CD14-positive monocyte (primary cell): ENCODE data around the gene FNIP2. TPM values are rescaled to one million over a fixed set of nuclear protein-coding genes. Genes with fewer than 3 reads are reported as not detected.
A peak's percentile ranks its signal among the peaks of the same experiment; 100 is the strongest.

Source experiments
- DNase-seq, 3 donors: peaks; one replicate each; pipeline ENCODE4 v3.0.0-alpha.2; 2011 to 2022
- H2AFZ ChIP-seq: 2 replicates; pipeline ENCODE4 v1.6.0; 2012; ENCODE audit warnings: mild to moderate bottlenecking, low read depth, low read length, inconsistent platforms; ENCODE audit not compliant: insufficient read depth, poor library complexity, severe bottlenecking
- H3K27ac ChIP-seq, 2 donors: 1 replicate in 1 of 2; 2 replicates in 1 of 2; pipeline ENCODE4 v1.5.1; 2012 to 2013; ENCODE audit warnings: low read length in 2 of 2, control low read depth in 1 of 2, inconsistent platforms in 1 of 2, low read depth in 1 of 2, mild to moderate bottlenecking in 1 of 2
- H3K27me3 ChIP-seq, 2 donors: one replicate each; pipeline versions ENCODE4 v1.6.0 to v1.6.1; 2011 to 2013; ENCODE audit warnings: low read length in 2 of 2; ENCODE audit not compliant: control insufficient read depth in 2 of 2, insufficient read depth in 2 of 2
- H3K36me3 ChIP-seq, 2 donors: replicated peaks in 1 of 2; 1 replicate in 1 of 2; 2 replicates in 1 of 2; pipeline versions ENCODE4 v1.5.1 to v1.6.1; 2012 to 2013; ENCODE audit warnings: low read length in 2 of 2, control low read depth in 1 of 2, inconsistent platforms in 1 of 2, mild to moderate bottlenecking in 1 of 2; ENCODE audit not compliant: insufficient read depth in 2 of 2, control insufficient read depth in 1 of 2
- H3K4me1 ChIP-seq, 2 donors: 1 replicate in 1 of 2; 2 replicates in 1 of 2; pipeline versions ENCODE4 v1.5.1 to v1.6.1; 2012 to 2013; ENCODE audit warnings: low read length in 2 of 2, control low read depth in 1 of 2, inconsistent platforms in 1 of 2, mild to moderate bottlenecking in 1 of 2, moderate library complexity in 1 of 2; ENCODE audit not compliant: insufficient read depth in 2 of 2, control insufficient read depth in 1 of 2
- H3K4me2 ChIP-seq: replicated peaks from 2 replicates; pipeline ENCODE3; 2012; ENCODE audit warnings: low read length, moderate library complexity, mild to moderate bottlenecking; ENCODE audit not compliant: poor library complexity, severe bottlenecking; ENCODE audit errors: extremely low read depth
- H3K4me3 ChIP-seq, 3 experiments: fragments of 200-600 bp in 1 of 3; sonication (generic) in 1 of 3; replicated peaks in 1 of 3; 1 replicate in 2 of 3; 2 replicates in 1 of 3; pipeline ENCODE4 v1.5.1; 2011 to 2013; ENCODE audit warnings: low read length in 3 of 3, mild to moderate bottlenecking in 3 of 3, control low read depth in 2 of 3, low read depth in 2 of 3, inconsistent platforms in 1 of 3, moderate library complexity in 1 of 3
- H3K79me2 ChIP-seq: 2 replicates; pipeline ENCODE4 v1.6.0; 2012; ENCODE audit warnings: mild to moderate bottlenecking, control low read depth, inconsistent platforms, low read length, moderate library complexity; ENCODE audit not compliant: insufficient read depth
- H3K9ac ChIP-seq: 2 replicates; pipeline ENCODE4 v1.6.0; 2017; ENCODE audit warnings: low read length, mild to moderate bottlenecking; ENCODE audit not compliant: insufficient read depth, poor library complexity, severe bottlenecking
- H3K9me3 ChIP-seq, 2 donors: replicated peaks in 1 of 2; 1 replicate in 1 of 2; 2 replicates in 1 of 2; pipeline versions ENCODE4 v1.5.1 to v1.6.1; 2012 to 2013; ENCODE audit warnings: low read length in 2 of 2, control low read depth in 1 of 2; ENCODE audit not compliant: control insufficient read depth in 1 of 2, insufficient read depth in 1 of 2
- H4K20me1 ChIP-seq: 2 replicates; pipeline ENCODE4 v1.6.0; 2012; ENCODE audit warnings: mild to moderate bottlenecking, low read length, control low read depth, moderate library complexity; ENCODE audit not compliant: insufficient read depth
- H3K27ac Mint-ChIP-seq, 7 donors: one replicate each; pipeline ENCODE4 v1.8.0; 2020; ENCODE audit warnings: mild to moderate bottlenecking in 7 of 7, mixed read lengths in 7 of 7, moderate library complexity in 6 of 7, inconsistent platforms in 2 of 7
- H3K27me3 Mint-ChIP-seq, 3 donors: one replicate each; pipeline ENCODE4 v1.8.0; 2021 to 2022; ENCODE audit warnings: low read depth in 3 of 3, mild to moderate bottlenecking in 3 of 3, mixed read lengths in 3 of 3, moderate library complexity in 3 of 3, inconsistent platforms in 1 of 3
- H3K36me3 Mint-ChIP-seq, 2 donors: one replicate each; pipeline ENCODE4 v1.8.0; 2020; ENCODE audit warnings: mixed read lengths in 2 of 2, inconsistent platforms in 1 of 2, mild to moderate bottlenecking in 1 of 2
- H3K4me1 Mint-ChIP-seq: one replicate; pipeline ENCODE4 v1.8.0; 2020; ENCODE audit warnings: mild to moderate bottlenecking, mixed read lengths
- H3K4me3 Mint-ChIP-seq, 2 donors: one replicate each; pipeline ENCODE4 v1.8.0; 2020; ENCODE audit warnings: mild to moderate bottlenecking in 2 of 2, mixed read lengths in 2 of 2, moderate library complexity in 1 of 2
- H3K9me3 Mint-ChIP-seq, 7 donors: one replicate each; pipeline ENCODE4 v1.8.0; 2020 to 2022; ENCODE audit warnings: mixed read lengths in 7 of 7, mild to moderate bottlenecking in 6 of 7, moderate library complexity in 6 of 7, inconsistent platforms in 2 of 7
- WGBS: methylation state at CpG from one replicate; pipeline ENCODE4 v1.1.5; 2013; ENCODE audit warnings: missing lambda C conversion rate; ENCODE audit not compliant: insufficient coverage; 5-methylcytosine and 5-hydroxymethylcytosine counted together
- intact Hi-C, 2 donors: fragments of 100-400 bp; cut with micrococcal nuclease; formaldehyde crosslinking; loops; one replicate each; pipeline versions ENCODE4 v1.15.0 to v1.15.1; 2023
- polyA plus RNA-seq, 3 donors: library from polyadenylated mRNA; depleted of rRNA in 1 of 3; unstranded in 2 of 3; stranded (reverse) in 1 of 3; fragments of 300-500 nt in 2 of 3; fragments of >200 nt in 1 of 3; fragmentation: Illumina TruSeq in 2 of 3; gene quantifications; 1 replicate in 2 of 3; 2 replicates in 1 of 3; pipeline ENCODE4 v1.2.3, GENCODE V29; 2012 to 2021
- TF ChIP-seq, protein P1 (sequence below): fragments of 200-600 bp; IDR thresholded peaks from one replicate; pipeline ENCODE4 v1.8.0; 2022; ENCODE audit warnings: antibody characterized with exemption, mild to moderate bottlenecking

Gene FNIP2
- polyA plus RNA-seq, 3 donors = 3.5 to 7.7 (median 5.7) TPM

DNA sequence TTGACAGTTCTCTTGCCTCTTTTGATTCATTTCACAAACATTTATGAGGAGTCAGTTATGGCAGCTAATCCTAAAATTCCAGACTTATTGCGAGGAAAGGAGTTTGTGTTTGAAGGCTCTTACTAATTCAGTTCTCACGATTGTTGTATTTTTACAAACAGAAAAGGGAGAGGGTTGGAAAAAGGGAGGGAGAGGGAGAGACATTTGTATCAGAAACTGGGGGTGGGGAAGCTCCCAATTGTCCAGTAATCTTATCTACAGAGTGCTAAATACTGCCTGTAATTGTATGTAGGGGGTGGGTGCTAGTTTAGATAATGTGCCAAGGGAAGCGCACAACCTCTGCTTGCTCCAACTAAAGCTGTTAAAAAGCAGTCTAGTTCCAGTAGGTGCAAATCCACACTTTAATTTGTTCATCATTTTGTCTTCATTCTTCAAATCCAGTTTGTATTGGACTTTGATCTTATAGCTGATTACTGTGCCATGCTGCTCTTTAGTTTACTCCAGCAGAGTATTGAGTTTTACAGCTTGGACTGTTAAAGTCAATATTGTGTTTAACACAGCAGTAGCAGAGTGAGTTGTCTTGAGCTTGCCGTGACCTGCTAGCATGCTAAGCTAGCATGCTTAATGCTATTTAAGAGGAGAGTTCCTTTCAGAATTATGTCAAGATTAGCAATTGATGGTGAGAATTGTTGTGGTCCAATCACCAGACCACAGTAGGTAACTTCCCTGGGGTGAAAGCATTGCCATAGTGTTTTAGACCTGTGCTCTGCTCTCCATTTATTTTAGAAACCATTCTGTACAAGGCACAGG lies 13.9 kb downstream of the FNIP2 start:
- WGBS = 100% methylated on average over 2 of the region's 4 CpGs
- Histone ChIP-seq H3K27me3 (no peaks in the 10 kb centered on the region), H3K9ac (no peak overlapping the region), H3K79me2 (peaks cover 93% of the 10 kb centered on the region), H3K36me3 (no peaks in the 10 kb centered on the region), H4K20me1 (peaks cover 44% of the 10 kb centered on the region), H3K9me3 (no peaks in the 10 kb centered on the region), H2AFZ (no peak overlapping the region), H3K27ac (no peak overlapping the region), H3K4me3 (no peak overlapping the region), H3K4me2 (no peak overlapping the region), H3K4me1 (peaks cover 50 to 61% of the 10 kb centered on the region in 2 donors)
- no peak for DNase-seq
- TF ChIP-seq, protein P1, sequence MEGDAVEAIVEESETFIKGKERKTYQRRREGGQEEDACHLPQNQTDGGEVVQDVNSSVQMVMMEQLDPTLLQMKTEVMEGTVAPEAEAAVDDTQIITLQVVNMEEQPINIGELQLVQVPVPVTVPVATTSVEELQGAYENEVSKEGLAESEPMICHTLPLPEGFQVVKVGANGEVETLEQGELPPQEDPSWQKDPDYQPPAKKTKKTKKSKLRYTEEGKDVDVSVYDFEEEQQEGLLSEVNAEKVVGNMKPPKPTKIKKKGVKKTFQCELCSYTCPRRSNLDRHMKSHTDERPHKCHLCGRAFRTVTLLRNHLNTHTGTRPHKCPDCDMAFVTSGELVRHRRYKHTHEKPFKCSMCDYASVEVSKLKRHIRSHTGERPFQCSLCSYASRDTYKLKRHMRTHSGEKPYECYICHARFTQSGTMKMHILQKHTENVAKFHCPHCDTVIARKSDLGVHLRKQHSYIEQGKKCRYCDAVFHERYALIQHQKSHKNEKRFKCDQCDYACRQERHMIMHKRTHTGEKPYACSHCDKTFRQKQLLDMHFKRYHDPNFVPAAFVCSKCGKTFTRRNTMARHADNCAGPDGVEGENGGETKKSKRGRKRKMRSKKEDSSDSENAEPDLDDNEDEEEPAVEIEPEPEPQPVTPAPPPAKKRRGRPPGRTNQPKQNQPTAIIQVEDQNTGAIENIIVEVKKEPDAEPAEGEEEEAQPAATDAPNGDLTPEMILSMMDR = no peak
- Mint-ChIP-seq H3K4me3 (no peak overlapping the region), H3K27me3 (peaks cover 0 to 2% (median 1%) of the 10 kb centered on the region in 3 donors), H3K36me3 (no peaks in the 10 kb centered on the region), H3K27ac (peak overlapping the region in 2 of 7 donors; percentile 1 to 19), H3K9me3 (no peaks in the 10 kb centered on the region), H3K4me1 (peaks cover 59% of the 10 kb centered on the region)
- intact Hi-C loops = no loop called here

DNA sequence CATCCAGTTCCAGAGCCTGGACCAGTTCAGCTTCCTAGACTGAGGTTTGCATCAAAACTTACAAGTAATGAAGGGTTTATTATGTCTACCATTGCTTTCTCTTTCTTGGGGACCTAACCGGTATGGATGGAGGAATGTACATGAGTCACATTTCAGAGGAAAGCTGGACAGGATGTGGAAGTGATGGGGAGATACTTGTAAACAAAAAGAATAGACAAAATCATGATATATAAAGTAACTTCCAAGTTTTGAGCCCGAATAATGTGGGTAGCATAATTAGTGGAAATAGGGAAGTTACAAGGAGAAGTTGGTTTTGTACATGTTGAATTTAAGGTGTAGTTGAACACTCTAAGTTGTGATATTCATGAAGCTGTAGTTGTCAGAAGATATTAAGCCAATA lies 15.0 kb downstream of the FNIP2 start:
- H3K4me1 ChIP-seq = peaks cover 51 to 61% of the 10 kb centered on the region in 2 donors
- H3K4me1 Mint-ChIP-seq = peaks cover 63% of the 10 kb centered on the region

More for the DNA sequence above, 15.0 kb downstream of the FNIP2 start:
- WGBS = no CpG with 5 or more reads among the region's 2 CpGs
- peak overlapping the region in 1 of 3 experiments; percentile 41 for H3K4me3 ChIP-seq
- Mint-ChIP-seq H3K4me3 (peak overlapping the region in 1 of 2 donors; percentile 51), H3K9me3 (no peaks in the 10 kb centered on the region), H3K27ac (peak overlapping the region; percentile 5 to 85 (median 76)), H3K27me3 (peaks cover 0 to 2% (median 1%) of the 10 kb centered on the region in 3 donors), H3K36me3 (no peaks in the 10 kb centered on the region)
- TF ChIP-seq, protein P1 = no peak
- no peak overlapping the region for H2AFZ ChIP-seq
- H3K27ac ChIP-seq = peak overlapping the region; percentile 24 to 70
- intact Hi-C loops = no loop called here
- peak overlapping the region; percentile 31 for H3K4me2 ChIP-seq
- peaks cover 41% of the 10 kb centered on the region for H4K20me1 ChIP-seq
- no peaks in the 10 kb centered on the region for H3K36me3 ChIP-seq
- H3K79me2 ChIP-seq = peaks cover 94% of the 10 kb centered on the region
- H3K9ac ChIP-seq = peak overlapping the region; percentile 2
- peak; percentile 41 to 51 (median 42) for DNase-seq
- no peaks in the 10 kb centered on the region for H3K9me3 ChIP-seq
- no peaks in the 10 kb centered on the region for H3K27me3 ChIP-seq
